ENCODE results near the gene HEATR5B.
"Not testable (repeated sequence)": the region's sequence is repeated elsewhere in the genome, so short reads cannot be mapped to it uniquely, and the experiment has no call there.

The HEATR5B gene

GRCh38 chr2:37061013-37061711 lies 23.0 kb downstream of the HEATR5B start:
- no peak for DNase-seq

GRCh38 chr2:37060446-37060845 lies 23.7 kb downstream of the HEATR5B start:
- DNase-seq, result no peak

GRCh38 chr2:37059841-37060240 lies 24.3 kb downstream of the HEATR5B start:
- no peak for DNase-seq

- no peak for DNase-seq
Observed at GRCh38 chr2:37052600-37053332, 31.4 kb downstream of the HEATR5B start.

- no peak for DNase-seq
Observed at GRCh38 chr2:37039580-37039979, 44.6 kb downstream of the HEATR5B start.

- DNase-seq, result no peak
Observed at GRCh38 chr2:37037771-37038170, 46.4 kb downstream of the HEATR5B start.

GRCh38 chr2:37029758-37030157 lies 54.4 kb downstream of the HEATR5B start:
- no peak for DNase-seq

- peak in 1 of 2 experiments; percentile 50 for DNase-seq
Observed at GRCh38 chr2:37026050-37026449, 58.1 kb downstream of the HEATR5B start.

- DNase-seq, result no peak
Observed at GRCh38 chr2:37020887-37021796, 63.0 kb downstream of the HEATR5B start.

GRCh38 chr2:37020212-37020886 lies 63.8 kb downstream of the HEATR5B start:
- DNase-seq, result no peak

- no peak for DNase-seq
Observed at GRCh38 chr2:37013315-37013641, 70.9 kb downstream of the HEATR5B start.

GRCh38 chr2:37011130-37011529 lies 73.0 kb downstream of the HEATR5B start:
- DNase-seq, result no peak

- DNase-seq, result peak in 1 of 2 experiments; percentile 8
Observed at GRCh38 chr2:37005118-37005868, 78.9 kb downstream of the HEATR5B start.

GRCh38 chr2:37000988-37001556 lies 83.1 kb downstream of the HEATR5B start:
- no peak for DNase-seq

GRCh38 chr2:37000318-37000717 lies 83.9 kb downstream of the HEATR5B start:
- DNase-seq, result no peak

- DNase-seq, result not testable (repeated sequence)
Observed at GRCh38 chr2:36999416-36999815, 84.8 kb downstream of the HEATR5B start.

- DNase-seq, result no peak
Observed at GRCh38 chr2:36993841-36994620, 90.1 kb downstream of the HEATR5B start.

GRCh38 chr2:36988008-36988407 lies 96.2 kb downstream of the HEATR5B start:
- DNase-seq, result no peak

GRCh38 chr2:36982467-36982866 lies 101.7 kb downstream of the HEATR5B start:
- no peak for DNase-seq

- no peak for DNase-seq
Observed at GRCh38 chr2:36981911-36982310, 102.3 kb downstream of the HEATR5B start.

GRCh38 chr2:36979007-36979406 lies 105.2 kb downstream of the HEATR5B start:
- DNase-seq, result not testable (repeated sequence)

Data from NCI-H524 (cell line).